HG02885 (cell line): ENCODE data around the gene SMYD2.

Source experiments
- ATAC-seq: cut with Tn5 transposase; IDR thresholded peaks from one replicate; pipeline ENCODE4 v1.9.1; 2021; ENCODE audit warnings: mild to moderate bottlenecking; ENCODE audit not compliant: unreplicated experiment, poor library complexity

Gene SMYD2

GRCh38 chr1:214383381-214384372 lies 102.7 kb downstream of the SMYD2 start:
- ATAC-seq = no peak

DNA sequence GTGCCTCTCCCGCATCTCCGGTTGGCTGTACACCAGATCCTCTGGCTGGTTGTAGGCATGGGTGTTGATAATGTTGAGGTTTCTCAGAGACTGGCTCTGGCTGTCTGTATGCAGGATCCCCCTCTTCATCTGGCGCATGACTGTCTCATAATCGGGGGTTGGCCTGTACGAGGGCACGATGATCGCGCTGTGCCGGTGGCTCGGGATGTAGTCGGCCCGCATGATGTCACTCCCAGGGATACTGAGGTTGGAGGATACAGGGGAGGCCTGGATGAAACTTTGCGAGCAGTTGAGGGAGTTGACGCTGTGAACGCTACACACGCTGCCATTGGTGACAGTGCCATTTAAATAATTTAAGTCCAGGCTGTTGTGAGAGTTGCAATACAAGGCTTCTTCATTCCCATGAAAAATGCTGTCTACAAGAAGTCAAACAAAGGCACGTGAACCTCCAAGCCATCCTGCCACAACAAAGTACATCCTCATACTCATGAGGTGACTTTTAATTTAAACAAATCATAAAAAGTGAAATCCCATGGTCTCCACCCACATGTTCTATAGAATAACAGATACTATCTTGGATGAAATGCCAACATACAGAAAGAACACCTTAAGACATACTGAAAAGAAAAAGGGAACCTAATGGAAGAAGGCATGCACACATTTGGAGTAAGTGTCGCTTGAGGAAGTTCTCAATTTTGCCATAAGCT lies 103.6 kb downstream of the SMYD2 start:
- ATAC-seq = no peak

GRCh38 chr1:214385428-214385827 lies 104.5 kb downstream of the SMYD2 start:
- ATAC-seq = no peak

GRCh38 chr1:214386333-214386732 lies 105.4 kb downstream of the SMYD2 start:
- ATAC-seq = no peak
